ENCODE data around the gene LRRK1. TPM values are rescaled to one million over a fixed set of nuclear protein-coding genes. Genes with fewer than 3 reads are reported as not detected.
A peak's percentile ranks its signal among the peaks of the same experiment; 100 is the strongest.

LRRK1 gene
- total and polyA plus RNA-seq, 2 of the 4 experiments (the other 2 are of a cell fraction) = 3.0 to 5.8 TPM

DNA sequence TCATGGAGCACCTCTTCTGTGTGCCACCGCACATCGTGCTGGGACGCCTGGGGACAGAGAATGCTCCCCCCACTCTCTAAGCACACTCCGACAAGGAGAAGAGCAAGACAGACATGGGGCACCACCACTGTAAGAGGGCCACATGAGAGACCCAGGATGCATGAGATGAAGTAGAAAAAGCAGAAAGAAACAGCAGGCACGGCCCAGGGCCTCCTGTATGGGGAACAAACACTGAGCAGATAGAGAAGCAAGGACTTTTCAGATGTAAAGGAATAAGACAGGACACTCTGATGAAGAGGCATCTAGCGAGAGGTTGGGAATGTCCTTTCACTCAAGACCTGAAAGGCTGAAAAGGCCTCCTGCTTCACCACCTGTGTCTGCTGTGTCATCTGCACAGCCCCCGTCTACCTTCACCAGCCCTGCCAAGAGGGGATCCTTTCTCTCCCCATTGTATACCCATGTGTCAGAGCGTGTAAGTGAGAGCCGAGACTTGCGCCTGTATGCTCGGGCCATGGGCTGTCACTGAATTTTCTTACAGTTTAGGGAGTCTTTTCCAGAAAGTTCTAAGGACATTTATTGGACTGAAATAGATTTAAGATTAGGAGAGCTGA lies 125.6 kb downstream of the LRRK1 start:
- no peak overlapping the region for H3K23ac ChIP-seq (ENCODE audit: low read depth, low read length)
- H2BK15ac ChIP-seq (ENCODE audit: low read depth, low read length) = no peak overlapping the region
- in situ Hi-C loops (cut with MboI; ENCODE audit: low sequenced_read_pairs) (no loop called here), intact Hi-C loops (cut with micrococcal nuclease) (no loop called here), dilution Hi-C loops (cut with HindIII; ENCODE audit: low sequenced_read_pairs, unreplicated experiment) (no loop called here)
- no peak overlapping the region for H2AK9ac ChIP-seq (replicated peaks; ENCODE audit: low read depth, low read length, poor library complexity)
- TF ChIP-seq MAFK (IDR thresholded peaks at IDR 0.05; ENCODE audit: low read depth, low read length) (no peak), POLR2A (IDR thresholded peaks at IDR 0.05; ENCODE audit: low read depth, low read length) (no peak)
- H3K27ac ChIP-seq (ENCODE audit: insufficient read depth, low read length) = peak overlapping the region; percentile 69; the same call in 1 of the 2 replicates
- H3K4me2 ChIP-seq (ENCODE audit: low read depth, low read length) = no peak overlapping the region
- H3K9me1 ChIP-seq (ENCODE audit: insufficient read depth, low read length) = no peaks in the 10 kb centered on the region; the same call in 1 of the 2 replicates
- no peak overlapping the region for H3K4me3 ChIP-seq (ENCODE audit: insufficient read depth, low read depth, low read length)
- peaks cover 16% of the 10 kb centered on the region; the same call in 1 of the 2 replicates for H3K36me3 ChIP-seq (ENCODE audit: control insufficient read depth, insufficient read depth, low read length)
- H3K4ac ChIP-seq (ENCODE audit: low read depth, low read length) = no peak overlapping the region; the same call in 1 of the 2 replicates
- H4K91ac ChIP-seq (ENCODE audit: insufficient read depth, low read depth, low read length) = no peak overlapping the region
- no peaks in the 10 kb centered on the region for H3K27me3 ChIP-seq (ENCODE audit: control insufficient read depth, insufficient read depth, low read length)
- H2BK120ac ChIP-seq (ENCODE audit: low read depth, low read length) = no peak overlapping the region
- no peak overlapping the region for H3K14ac ChIP-seq (replicated peaks; ENCODE audit: low read depth, low read length)
- CTCF ChIA-PET = no interaction called here
- no peaks in the 10 kb centered on the region for H3K9me3 ChIP-seq (ENCODE audit: control insufficient read depth, insufficient read depth, low read length)
- 100% methylated on average over 1 of the region's 11 CpGs; no CpG with 5 or more reads in 1 of the 2 experiments for WGBS, 2 experiments (ENCODE audit: extremely low coverage in 2 of 2, insufficient read length in 1 of 2)
- H3K79me1 ChIP-seq (ENCODE audit: low read depth in 1 of 2, low read length in 2 of 2) = no peaks in the 10 kb centered on the region
- no peak for DNase-seq
- H2BK20ac ChIP-seq (ENCODE audit: low read depth, low read length) = no peak overlapping the region
- H2AK5ac ChIP-seq (ENCODE audit: low read depth, low read length) = peak overlapping the region; percentile 38; the same call in 1 of the 2 replicates
- H4K8ac ChIP-seq (ENCODE audit: low read depth in 2 of 2, low read length in 2 of 2) = 0 out of 4 replicates have a peak overlapping the region, but pooled peaks of 1 of the 2 experiments have one; percentile 3
- no peak overlapping the region for H2AFZ ChIP-seq (replicated peaks; ENCODE audit: low read length, poor library complexity)
- POLR2A ChIA-PET (ENCODE audit: unreplicated experiment) = no interaction called here
- no peak overlapping the region for H3K9ac ChIP-seq (ENCODE audit: low read depth, low read length)
- peaks cover 9% of the 10 kb centered on the region; the same call in 1 of the 2 replicates for H3K4me1 ChIP-seq (ENCODE audit: control insufficient read depth, insufficient read depth, low read length)
- no TSS peak for BruUV-seq (replicated peaks)
- peak overlapping the region; percentile 46; the same call in 1 of the 2 replicates for H3K18ac ChIP-seq (ENCODE audit: low read depth, low read length)
- no peak for ATAC-seq (ENCODE audit: low read depth)
- peak overlapping the region; percentile 42 for H4K5ac ChIP-seq (ENCODE audit: low read depth, low read length)
- H2BK5ac ChIP-seq (ENCODE audit: low read depth, low read length, poor library complexity, severe bottlenecking) = no peak overlapping the region
- no peak overlapping the region for H3K56ac ChIP-seq (ENCODE audit: extremely low read depth, insufficient read depth, low read length)
- H4K20me1 ChIP-seq (ENCODE audit: insufficient read depth, low read length) = no peaks in the 10 kb centered on the region
